ENCODE results near the gene KCNJ2. TPM values are rescaled to one million over a fixed set of nuclear protein-coding genes. Genes with fewer than 3 reads are reported as not detected.

KCNJ2 gene
- polyA plus RNA-seq, 4 donors = 2.5 to 7.5 (median 3.3) TPM

DNA sequence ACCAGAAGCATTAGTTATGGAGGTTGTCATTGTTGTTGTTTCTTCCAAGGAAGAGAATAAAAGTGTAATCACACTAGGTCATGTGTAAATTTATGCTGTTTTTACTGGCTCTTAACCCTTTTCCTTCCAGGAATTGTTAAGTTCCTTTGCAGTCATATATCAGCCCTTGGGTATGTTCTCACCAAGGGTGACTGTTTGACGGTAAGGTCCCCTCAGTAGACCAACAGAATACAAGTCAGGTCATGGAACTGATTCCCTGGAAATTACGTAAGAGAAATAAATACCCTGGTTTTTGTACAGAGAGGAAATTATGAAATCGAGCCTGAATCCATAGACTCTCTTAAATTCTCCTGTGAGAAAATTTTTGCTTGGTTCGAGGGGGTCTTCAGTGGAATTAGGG, 11.2 kb upstream of the KCNJ2 start:
- DNase-seq (ENCODE audit: low read depth in 4 of 4, low spot score in 3 of 4) = no peak

DNA sequence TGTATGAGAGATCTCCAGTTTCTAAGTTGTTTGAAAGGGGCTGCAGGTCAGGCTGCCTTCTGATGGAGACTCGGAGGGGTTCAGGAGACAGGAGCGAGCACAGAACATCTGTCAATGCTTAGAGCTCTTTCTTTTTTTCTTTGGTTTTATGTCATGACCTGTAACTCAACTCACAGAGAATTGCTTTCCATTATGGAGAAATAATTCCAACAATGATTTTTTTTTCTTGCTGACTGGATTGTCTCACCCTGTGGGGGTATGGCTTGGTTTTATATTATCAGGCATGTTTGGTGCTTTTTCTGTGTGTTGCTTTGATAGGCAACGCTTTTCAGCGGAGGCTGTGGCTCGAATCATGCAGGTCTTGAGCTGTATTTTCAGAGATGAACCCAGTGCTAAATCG, 10.7 kb upstream of the KCNJ2 start:
- no peak for DNase-seq (ENCODE audit: low read depth in 4 of 4, low spot score in 3 of 4)

DNA sequence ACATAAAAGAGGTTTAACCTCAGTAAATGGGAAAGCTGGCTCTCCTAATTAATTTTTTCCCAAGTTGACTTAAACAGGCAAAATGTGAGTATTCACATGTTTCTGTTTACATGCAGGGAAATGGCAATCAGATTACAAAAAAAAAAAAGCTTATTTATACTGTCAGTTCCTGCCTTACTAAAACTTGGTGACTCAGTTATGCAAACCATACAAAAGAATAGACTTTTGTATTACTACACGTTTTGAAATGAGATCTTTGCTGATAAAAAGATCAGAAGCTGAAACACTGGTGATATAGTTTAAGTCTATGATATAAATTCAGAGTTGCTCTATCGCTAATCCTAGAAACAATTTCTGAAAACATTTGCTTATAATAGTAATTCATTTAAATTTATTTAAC, 9.4 kb upstream of the KCNJ2 start:
- DNase-seq (ENCODE audit: low read depth in 4 of 4, low spot score in 3 of 4) = no peak

DNA sequence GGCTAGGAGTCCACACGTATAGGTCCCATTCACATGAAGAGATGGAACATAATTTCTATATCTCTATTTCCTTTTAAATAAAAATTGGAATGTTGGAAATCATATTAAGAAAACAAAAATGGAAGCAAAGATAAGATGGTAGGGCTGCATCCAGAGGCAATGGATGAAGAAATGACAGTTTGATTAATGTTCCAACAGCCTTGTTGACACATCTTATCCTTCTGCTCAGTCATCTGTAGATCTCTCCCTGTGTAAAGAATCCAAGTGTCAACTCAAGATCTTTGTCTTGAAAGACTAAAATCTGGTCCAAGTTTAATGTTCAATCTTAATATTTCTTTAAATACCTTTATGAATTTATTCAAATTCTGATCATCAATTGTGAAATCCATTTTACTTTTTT, 7.8 kb upstream of the KCNJ2 start:
- no peak for DNase-seq (ENCODE audit: low read depth in 4 of 4, low spot score in 3 of 4)

DNA sequence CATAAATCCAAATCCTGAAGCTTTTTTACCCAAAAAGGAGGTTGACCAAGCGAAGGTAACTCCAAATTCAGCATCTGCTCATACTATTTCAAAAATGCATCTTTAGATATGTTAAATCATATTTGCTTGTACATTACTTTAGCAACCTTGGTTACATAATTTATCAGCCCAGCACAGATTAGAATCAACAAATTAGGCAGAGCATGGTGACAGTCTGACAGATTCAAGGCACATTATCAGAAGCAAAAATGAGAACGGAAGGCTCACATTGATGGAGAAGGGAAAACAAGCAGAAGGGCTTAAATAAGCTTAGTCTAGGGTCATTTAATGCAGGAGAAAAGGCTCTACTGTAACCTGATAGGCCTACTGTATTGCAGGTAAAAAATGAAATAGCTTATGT, 3.9 kb upstream of the KCNJ2 start:
- no peak for DNase-seq (ENCODE audit: low read depth in 4 of 4, low spot score in 3 of 4)

DNA sequence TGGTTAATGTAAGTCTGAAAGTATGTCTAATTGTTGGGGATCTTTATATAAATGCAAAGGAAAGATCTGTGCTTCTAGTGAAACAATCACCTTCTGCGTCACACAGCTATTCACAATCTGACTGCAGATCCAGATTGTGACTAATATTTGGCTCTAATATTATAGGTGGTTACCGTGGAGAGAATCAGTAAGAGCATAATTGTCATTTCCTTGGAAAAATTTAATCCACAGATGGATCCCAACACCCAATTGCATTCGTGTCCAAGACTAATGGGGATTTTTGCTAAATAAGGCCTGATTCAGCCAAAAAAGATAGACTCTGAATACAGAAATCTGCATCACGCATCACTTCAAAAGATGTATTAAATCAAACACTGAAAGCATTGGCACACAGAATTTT, 2.7 kb upstream of the KCNJ2 start:
- no peak for DNase-seq (ENCODE audit: low read depth in 4 of 4, low spot score in 3 of 4)

DNA sequence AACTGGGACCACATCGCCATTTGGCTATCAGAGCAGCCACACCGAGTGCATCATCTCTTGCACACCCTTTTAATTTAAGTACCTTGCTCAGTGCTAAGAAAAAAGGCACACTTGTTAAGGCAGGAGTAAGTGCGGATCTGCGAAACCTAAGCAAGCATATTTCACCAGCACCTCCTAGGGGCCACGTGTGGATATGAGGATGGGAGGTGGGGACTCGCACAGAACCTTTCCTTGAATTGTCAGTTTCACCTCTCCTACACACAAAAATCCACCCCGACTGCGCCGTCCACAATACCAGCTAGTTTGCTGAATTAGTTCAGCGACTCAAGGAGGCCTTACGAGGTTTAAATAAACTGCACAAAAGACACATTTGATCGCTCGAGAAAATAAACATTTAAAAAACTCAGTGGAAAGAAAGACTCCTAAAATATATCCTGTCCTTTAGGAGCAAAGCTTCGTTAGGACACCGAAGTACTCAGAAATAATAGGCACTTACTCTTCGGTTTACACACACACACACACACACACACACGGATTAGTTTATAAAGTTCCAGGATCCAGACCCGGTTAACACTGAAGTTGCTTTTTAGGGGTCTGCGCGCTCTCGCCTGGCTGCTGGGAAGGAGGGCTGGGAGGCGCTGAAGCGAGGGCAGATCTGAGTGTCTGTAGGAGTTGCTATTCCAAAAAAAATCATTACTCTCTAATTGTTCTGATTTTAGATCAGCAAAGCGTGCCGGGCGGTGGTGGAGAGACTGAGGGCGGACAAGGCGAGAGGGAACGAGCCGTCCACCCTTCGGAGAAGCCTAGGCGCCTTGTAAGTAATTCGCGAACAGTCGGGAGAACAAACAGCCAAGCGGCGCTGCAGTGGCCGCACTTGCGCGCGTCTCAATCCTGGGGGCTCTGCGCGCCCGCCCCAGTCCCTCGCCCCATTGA, 1.0 kb upstream of the KCNJ2 start:
- DNase-seq (ENCODE audit: low read depth in 4 of 4, low spot score in 3 of 4) = peak in 3 of 4 donors; percentile 48 to 53 (median 49)

DNA sequence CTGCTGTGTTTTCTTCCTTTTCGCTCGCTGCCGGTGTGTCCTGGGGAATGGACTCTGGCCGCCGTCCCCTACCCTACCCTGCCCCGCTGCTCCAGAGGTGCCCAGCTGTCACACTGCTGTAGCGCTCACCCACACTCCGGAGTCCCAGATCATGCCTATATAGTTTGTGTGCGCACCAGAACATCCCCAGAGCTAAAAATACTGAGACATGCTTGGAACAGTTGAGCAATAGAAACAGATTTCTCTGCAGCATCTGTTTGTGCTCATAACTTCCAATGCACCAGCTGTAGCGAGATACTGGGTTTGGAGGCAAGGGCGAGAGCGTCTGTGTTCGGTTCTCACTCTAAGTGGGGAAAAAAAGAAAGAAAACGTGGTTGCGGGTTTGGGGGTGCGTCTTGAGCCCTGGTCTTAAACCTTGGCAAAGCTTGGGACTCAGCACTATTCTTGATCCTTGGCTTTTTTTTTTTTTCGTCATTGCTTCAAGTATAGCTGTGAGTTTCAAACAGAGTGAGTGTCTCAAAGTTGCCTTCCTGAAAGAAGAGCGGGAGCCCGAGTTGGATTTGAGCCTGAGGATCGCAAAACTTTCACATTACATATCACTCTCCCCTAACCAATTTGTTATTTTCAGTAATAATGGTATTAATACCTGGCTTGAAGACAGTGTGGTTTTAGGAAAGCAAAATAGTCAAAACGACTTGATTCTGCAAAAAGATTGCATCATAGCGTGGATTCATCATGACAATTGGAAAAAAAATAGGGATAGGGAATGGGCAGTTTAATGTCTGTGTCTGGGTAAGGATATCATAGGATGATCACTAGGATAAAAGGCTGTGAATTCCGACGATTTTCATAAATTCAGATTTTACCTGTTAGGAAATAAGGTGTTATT, 621 bp downstream of the KCNJ2 start:
- DNase-seq (ENCODE audit: low read depth in 4 of 4, low spot score in 3 of 4) = peak in 1 of 4 donors; percentile 12

DNA sequence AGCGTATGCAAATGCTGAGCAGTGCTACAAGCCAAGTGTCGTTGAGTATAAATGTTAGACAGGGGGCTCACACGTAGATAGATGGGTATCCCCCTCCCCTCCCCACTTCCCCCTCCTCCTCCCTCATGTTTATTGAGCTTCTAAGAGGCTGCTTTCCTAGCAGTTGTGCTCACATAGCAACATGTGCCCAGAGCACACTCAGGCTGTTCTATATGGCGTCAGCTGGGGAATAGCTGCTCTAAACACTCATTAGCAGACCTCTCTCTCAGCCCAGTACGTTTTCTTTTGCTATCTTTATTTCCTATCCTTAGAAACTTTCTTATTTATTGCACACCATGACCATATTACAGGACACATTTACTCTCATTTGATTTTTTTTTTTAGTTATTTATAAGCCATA, 1.8 kb downstream of the KCNJ2 start:
- no peak for DNase-seq (ENCODE audit: low read depth in 4 of 4, low spot score in 3 of 4)

DNA sequence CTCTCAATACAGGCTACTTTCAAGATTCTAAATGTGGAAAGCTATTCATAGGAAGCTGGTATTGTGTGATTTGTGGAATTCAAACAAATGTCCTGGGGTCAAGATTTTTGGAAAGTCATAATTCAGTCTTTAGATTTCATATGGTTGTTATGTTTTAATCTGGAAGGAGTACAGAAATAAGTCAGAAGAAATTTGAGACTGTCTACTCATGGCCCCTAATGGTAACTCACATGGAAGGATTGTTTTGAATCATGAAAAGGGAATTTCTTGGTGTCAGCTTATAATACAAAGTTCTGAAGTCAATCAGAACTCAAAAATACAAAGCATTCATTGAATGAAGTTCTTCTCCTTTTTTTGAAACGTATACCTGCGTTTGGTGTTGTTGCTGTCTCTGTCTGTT, 3.1 kb downstream of the KCNJ2 start:
- no peak for DNase-seq (ENCODE audit: low read depth in 4 of 4, low spot score in 3 of 4)

DNA sequence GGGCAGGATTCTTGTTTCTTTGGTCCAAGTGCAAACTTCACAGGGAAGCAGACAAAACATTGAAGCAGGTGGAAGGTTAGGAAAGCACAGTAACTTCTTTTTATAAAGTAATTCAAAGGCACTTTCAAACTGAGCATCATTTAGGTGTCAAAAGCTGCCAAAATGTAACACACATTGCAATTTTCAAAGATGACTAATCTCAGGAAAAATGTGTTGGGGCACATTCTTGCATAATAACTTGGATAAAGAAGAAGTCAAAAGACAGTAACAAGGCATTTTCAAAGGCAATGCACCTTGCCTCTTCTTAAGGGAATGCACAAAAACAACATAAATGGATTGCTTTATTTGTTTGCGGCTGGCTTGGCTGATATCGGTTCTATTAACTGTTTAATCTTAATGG, 3.6 kb downstream of the KCNJ2 start:
- DNase-seq (ENCODE audit: low read depth in 4 of 4, low spot score in 3 of 4) = no peak

DNA sequence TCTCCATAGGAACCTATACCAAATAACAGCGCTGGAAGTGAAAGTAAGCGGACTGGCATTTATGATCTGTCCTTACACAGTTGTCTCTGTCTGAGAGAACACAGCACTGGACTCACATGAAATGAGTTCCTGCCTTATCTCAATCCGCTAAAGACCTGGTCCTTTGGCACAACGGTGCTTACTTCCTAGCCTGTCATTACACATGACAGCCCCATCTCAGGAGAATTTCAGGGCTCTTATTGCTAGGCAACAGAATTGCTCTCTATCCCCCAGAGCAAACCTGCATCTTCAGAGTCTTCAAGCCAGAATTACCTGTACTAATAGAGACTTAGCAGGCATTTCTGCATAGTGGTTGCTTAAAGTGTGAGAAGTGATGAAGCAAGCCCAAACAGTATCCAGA, 4.3 kb downstream of the KCNJ2 start:
- no peak for DNase-seq (ENCODE audit: low read depth in 4 of 4, low spot score in 3 of 4)

DNA sequence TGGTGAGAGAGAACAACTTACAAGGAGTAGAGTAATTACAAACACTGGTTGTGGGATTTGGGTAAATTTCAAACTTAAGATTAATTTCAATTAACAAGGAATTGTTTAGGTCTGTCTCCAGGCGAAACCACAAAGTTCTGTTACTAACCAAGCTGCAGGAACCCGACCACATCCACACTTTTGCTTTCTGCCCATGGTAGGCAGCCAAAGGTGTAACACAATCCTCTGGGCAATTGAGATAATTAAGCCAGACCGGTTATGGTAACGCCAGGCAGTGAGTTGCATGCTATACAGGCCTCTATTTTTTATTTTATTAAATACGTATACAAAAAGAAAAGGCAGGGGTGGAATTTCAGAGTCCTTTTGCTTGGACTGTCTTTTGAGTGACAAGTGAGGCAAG, 12.0 kb downstream of the KCNJ2 start:
- DNase-seq (ENCODE audit: low read depth in 4 of 4, low spot score in 3 of 4) = no peak

DNA sequence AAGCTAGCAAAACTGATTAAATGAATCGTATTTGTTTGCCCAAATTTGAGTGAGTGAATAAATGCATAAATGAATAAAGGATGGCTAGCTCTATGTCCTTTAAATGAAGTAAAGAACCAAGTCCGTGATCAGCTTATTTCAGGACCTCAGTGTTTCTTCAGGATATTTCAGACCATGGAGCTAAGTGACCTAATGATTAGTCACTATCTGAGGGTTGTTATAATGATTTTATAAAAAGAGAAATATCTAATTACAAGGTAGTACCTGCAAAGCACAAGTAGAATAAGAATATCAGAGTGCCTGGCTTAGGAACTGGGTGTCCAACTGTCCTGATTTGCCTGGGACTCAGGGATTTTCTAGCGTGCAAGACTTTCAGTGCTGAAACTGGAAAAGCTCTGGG, 12.5 kb downstream of the KCNJ2 start:
- DNase-seq (ENCODE audit: low read depth in 4 of 4, low spot score in 3 of 4) = no peak

DNA sequence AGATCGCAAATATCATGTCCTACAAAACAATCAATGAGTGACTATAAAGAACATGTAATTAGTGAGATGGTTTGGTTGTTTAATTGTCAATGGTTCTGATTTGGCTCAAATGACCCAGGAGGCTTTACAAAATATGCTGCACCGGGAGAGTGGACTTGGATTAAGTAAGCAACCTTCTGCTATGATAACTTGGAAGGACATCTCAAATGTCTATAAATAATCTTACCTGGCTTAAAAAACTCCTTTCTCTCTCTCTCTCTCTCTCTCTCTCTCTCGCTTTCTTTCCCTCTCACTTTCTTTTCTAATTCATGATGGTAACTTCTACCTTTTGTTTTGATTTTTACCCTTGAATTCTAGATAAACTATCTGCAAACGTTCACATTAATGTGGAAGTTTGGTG, 14.2 kb downstream of the KCNJ2 start:
- DNase-seq (ENCODE audit: low read depth in 4 of 4, low spot score in 3 of 4) = no peak

DNA sequence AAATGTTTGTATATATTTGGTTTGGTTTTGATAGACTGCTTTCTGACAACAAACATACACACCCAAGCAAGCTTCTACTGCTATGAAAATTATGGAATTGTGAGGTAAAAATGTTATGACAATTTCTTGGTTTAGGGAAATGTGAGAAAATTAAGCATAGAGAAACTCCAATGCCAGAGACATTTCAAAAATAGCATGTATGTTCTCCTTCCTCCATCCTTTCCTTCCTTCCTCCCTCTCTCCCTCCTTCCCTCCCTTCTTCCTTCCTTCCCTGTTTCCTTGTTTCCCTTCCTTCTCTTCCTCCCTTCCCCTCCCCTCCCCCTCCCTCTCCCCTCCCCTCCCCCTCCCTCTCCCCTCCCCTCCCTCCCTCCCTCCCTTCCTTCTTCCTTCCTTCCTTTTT, 14.9 kb downstream of the KCNJ2 start:
- no peak for DNase-seq (ENCODE audit: low read depth in 4 of 4, low spot score in 3 of 4)

DNA sequence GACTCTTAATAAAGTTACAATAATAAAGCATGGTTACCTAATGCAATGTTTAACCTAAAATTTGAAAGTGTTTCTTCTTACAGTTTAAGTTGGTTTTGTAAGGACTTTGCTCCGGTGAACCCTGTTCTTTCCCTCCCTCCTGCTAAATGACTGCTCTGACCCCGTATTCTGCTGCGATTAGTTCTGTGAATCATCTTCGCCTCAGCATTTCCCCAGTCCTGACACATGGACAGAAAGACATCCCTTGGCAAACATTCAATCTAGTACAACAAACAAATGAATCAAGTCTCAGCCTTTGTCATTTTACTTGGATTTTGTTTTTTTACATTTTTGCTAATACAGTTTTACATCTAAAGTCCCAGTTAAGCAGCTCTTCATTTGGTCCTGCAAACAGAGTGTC, 15.4 kb downstream of the KCNJ2 start:
- DNase-seq (ENCODE audit: low read depth in 4 of 4, low spot score in 3 of 4) = no peak

DNA sequence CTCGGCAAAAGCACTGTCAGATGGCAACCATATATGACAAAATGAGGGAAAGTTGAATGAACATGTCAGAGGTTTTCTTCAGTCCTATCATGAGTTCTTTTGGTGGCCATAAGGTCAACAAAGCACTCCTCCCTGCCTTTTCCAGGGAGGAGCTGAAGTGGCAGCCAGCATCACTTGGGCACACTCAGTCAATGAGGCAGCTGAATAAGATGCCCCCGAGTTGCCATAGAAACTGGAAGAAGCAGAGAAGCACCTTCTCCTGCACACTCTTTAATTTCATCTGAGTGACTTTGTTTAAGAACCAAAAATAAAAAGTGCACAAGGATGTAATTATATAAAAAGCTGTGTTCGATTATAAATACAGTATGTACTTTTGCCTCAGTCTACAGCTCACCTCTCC, 16.0 kb downstream of the KCNJ2 start:
- DNase-seq (ENCODE audit: low read depth in 4 of 4, low spot score in 3 of 4) = no peak

DNA sequence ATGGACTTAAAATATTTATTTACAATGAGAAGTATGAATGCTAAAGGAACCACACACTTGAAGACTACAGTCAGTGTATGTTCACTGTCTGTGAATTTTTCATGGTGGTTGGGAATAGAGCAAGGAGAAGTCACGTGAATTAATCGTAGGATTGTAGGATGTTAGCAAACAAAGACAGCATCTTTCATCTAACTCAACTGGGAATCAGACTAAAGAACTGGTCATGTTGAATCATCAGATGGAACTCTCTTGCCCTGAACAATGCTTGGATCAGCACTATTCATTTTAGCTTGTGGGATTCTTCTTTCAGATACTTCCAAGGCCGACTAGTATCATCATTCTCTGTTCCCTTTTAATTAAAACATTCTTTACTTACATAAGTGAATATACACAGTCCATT, 18.1 kb downstream of the KCNJ2 start:
- no peak for DNase-seq (ENCODE audit: low read depth in 4 of 4, low spot score in 3 of 4)

DNA sequence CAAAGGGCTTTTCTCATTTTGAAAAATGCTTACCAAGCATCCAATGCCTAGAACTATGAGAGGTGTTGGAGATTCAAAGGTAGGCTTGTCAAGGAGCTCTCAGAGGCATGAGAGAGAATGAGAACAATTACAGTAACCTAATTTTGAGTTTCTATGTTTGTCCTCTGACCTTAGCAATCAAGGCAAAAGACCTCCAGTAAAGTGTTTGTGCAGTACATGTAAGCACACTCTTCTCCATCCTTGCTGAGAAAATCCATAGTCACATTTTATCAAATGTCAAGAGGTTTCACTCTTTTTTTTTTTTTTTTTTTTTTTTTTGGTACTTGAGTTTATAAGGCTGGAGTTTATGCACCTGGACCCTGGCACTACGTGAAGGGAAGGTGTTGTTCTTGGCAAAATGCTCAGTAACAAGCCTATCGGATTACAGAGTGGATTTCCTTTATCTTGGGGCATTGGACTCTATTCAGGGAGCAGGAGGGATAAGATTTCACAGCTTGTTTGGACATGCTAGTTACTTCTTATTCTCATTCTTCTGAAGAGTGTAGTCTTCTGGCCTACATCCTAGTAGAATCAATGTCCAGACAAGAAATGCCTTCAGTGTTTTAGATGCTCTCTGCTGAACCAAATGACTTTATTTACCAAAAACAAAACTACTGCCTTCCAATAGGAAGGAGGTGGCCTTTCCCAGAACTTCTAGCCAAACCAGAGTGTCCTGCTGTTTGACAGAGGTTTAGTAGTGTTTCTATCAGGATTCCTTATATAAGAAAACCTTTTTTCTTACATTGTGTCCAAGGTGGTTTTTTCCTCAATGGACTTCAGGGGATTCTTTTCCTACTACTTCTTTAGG, 21.9 kb downstream of the KCNJ2 start:
- no peak for DNase-seq (ENCODE audit: low read depth in 4 of 4, low spot score in 3 of 4)

DNA sequence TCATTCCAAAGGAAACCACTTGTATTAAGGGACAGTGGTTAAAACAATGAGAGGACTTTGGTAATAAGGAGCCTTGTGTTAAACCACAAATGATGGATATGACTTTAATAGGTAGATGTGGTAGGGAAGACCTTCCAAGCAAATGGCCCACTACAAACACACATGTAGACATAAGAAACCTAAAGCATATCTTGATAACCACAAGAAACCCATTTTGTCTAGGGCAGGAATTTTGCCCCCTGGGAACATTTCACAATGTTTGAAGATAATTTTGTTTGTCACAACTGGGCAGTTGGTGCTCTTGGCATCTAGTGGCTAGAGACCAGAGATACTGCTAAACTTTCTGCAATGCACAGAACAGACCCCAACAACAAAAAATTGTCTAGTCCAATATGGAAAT, 25.8 kb downstream of the KCNJ2 start:
- DNase-seq (ENCODE audit: low read depth in 4 of 4, low spot score in 3 of 4) = no peak
